Fibroblast of lung (primary cell): Measurements from ENCODE around the gene EBF4. TPM values are rescaled to one million over a fixed set of nuclear protein-coding genes. Genes with fewer than 3 reads are reported as not detected.

Experiments
- DNase-seq, 2 donors: peaks; one replicate each; pipeline versions ENCODE4 v3.0.0 to v3.0.0-alpha.2; 2010; ENCODE audit warnings: low read depth in 2 of 2
- H2AFZ ChIP-seq: 2 replicates; pipeline ENCODE4 v1.5.1; 2012; ENCODE audit warnings: low read length, control low read depth, inconsistent platforms
- H3K27ac ChIP-seq: 2 replicates; pipeline ENCODE4 v1.5.1; 2011; ENCODE audit warnings: low read length, control low read depth; ENCODE audit not compliant: insufficient read depth
- H3K27me3 ChIP-seq: 2 replicates; pipeline ENCODE4 v1.5.1; 2011; ENCODE audit warnings: mild to moderate bottlenecking, low read length; ENCODE audit not compliant: control insufficient read depth, insufficient read depth
- H3K36me3 ChIP-seq: 2 replicates; pipeline ENCODE4 v1.5.1; 2011; ENCODE audit warnings: low read length; ENCODE audit not compliant: control insufficient read depth, insufficient read depth
- H3K4me1 ChIP-seq: 2 replicates; pipeline ENCODE4 v1.5.1; 2011; ENCODE audit warnings: low read length; ENCODE audit not compliant: control insufficient read depth, insufficient read depth; ENCODE audit errors: extremely low read depth
- H3K4me2 ChIP-seq: 2 replicates; pipeline ENCODE4 v1.5.1; 2011; ENCODE audit warnings: low read length, control low read depth; ENCODE audit not compliant: insufficient read depth; ENCODE audit errors: extremely low read depth
- H3K4me3 ChIP-seq, 4 experiments: fragments of 200-600 bp in 1 of 4; sonication (generic) in 1 of 4; replicated peaks in 1 of 4; 2 replicates each; pipeline ENCODE4 v1.5.1; 2011 to 2016; ENCODE audit warnings: low read length in 4 of 4, low read depth in 3 of 4, mild to moderate bottlenecking in 3 of 4, control low read depth in 2 of 4, inconsistent platforms in 1 of 4, mixed read lengths in 1 of 4; ENCODE audit not compliant: insufficient read depth in 1 of 4; ENCODE audit errors: control extremely low read depth in 1 of 4
- H3K79me2 ChIP-seq: 2 replicates; pipeline ENCODE4 v1.5.1; 2012; ENCODE audit warnings: mild to moderate bottlenecking, low read length, inconsistent platforms; ENCODE audit not compliant: control insufficient read depth, insufficient read depth
- H3K9ac ChIP-seq: 2 replicates; pipeline ENCODE4 v1.5.1; 2011; ENCODE audit warnings: mild to moderate bottlenecking, low read length, control low read depth; ENCODE audit not compliant: insufficient read depth
- H3K9me3 ChIP-seq: 2 replicates; pipeline ENCODE4 v1.5.1; 2012; ENCODE audit warnings: low read depth, low read length; ENCODE audit not compliant: control insufficient read depth, insufficient read depth
- H4K20me1 ChIP-seq: 2 replicates; pipeline ENCODE4 v1.5.1; 2011; ENCODE audit warnings: low read length; ENCODE audit not compliant: control insufficient read depth, insufficient read depth; ENCODE audit errors: extremely low read depth
- EZH2 ChIP-seq: IDR thresholded peaks from 2 replicates; pipeline ENCODE4 v1.5.1; 2012; ENCODE audit warnings: low read length, control low read depth, mild to moderate bottlenecking; ENCODE audit errors: missing control alignments
- polyA plus RNA-seq, 2 donors: library from polyadenylated mRNA; depleted of rRNA in 1 of 2; stranded (reverse) in 1 of 2; unstranded in 1 of 2; fragments of >200 nt; gene quantifications; 2 replicates each; pipeline ENCODE4 v1.2.1, GENCODE V29; 2011 to 2012; ENCODE audit warnings: missing spikeins in 1 of 2
- total RNA-seq: library from RNA; depleted of rRNA; stranded (reverse); fragments of >200 nt; gene quantifications from 2 replicates; pipeline ENCODE4 v1.2.1, GENCODE V29; 2014
- TF ChIP-seq, protein P1 (sequence below), 2 donors: IDR thresholded peaks in 1 of 2; conservative IDR thresholded peaks in 1 of 2; 1 replicate in 1 of 2; 2 replicates in 1 of 2; pipeline ENCODE4 v1.5.1; 2011 to 2012; ENCODE audit warnings: low read length in 2 of 2, control low read depth in 1 of 2, inconsistent platforms in 1 of 2, low read depth in 1 of 2, mild to moderate bottlenecking in 1 of 2

Gene EBF4
- total and polyA plus RNA-seq, 2 donors (not counting 1 experiment from before 2014, with no cell fraction given): 0.35 to 0.99 TPM

DNA sequence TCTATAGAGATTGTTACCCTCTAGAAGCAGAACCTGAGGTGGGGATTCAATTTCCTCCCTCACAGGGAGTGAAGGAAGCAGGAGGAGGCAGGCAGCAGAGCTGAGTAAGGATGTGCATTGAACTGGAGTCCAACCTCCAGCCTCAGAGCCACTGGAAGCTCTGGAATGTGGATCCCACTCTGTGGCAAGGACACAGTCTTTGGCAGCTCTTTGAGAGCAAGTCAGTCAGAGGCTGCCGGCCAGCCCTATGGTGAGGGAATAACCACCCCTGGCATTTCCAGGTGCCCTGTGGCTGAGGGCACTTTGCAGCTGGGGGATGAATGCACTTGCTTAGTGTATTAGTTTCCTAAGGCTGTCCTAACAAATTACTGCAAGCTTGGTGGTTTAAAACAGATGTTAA is 37.2 kb downstream of the EBF4 start:
- no peak for TF ChIP-seq EZH2
- TF ChIP-seq, protein P1, sequence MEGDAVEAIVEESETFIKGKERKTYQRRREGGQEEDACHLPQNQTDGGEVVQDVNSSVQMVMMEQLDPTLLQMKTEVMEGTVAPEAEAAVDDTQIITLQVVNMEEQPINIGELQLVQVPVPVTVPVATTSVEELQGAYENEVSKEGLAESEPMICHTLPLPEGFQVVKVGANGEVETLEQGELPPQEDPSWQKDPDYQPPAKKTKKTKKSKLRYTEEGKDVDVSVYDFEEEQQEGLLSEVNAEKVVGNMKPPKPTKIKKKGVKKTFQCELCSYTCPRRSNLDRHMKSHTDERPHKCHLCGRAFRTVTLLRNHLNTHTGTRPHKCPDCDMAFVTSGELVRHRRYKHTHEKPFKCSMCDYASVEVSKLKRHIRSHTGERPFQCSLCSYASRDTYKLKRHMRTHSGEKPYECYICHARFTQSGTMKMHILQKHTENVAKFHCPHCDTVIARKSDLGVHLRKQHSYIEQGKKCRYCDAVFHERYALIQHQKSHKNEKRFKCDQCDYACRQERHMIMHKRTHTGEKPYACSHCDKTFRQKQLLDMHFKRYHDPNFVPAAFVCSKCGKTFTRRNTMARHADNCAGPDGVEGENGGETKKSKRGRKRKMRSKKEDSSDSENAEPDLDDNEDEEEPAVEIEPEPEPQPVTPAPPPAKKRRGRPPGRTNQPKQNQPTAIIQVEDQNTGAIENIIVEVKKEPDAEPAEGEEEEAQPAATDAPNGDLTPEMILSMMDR (conservative IDR thresholded peaks at IDR 0.05 in 1 of 2, IDR thresholded peaks at IDR 0.05 in 1 of 2; ENCODE audit: low read depth in 1 of 2, low read length in 2 of 2): no peak
- Histone ChIP-seq H3K36me3 (no peaks in the 10 kb centered on the region), H3K79me2 (no peaks in the 10 kb centered on the region), H3K4me2 (no peak overlapping the region), H2AFZ (no peak overlapping the region), H3K27ac (no peak overlapping the region), H3K4me1 (no peaks in the 10 kb centered on the region), H3K9me3 (no peaks in the 10 kb centered on the region), H3K9ac (no peak overlapping the region), H3K4me3 (no peak overlapping the region), H3K27me3 (peaks cover 9% of the 10 kb centered on the region), H4K20me1 (no peaks in the 10 kb centered on the region)
- peak in 1 of 2 donors; percentile 43 for DNase-seq

DNA sequence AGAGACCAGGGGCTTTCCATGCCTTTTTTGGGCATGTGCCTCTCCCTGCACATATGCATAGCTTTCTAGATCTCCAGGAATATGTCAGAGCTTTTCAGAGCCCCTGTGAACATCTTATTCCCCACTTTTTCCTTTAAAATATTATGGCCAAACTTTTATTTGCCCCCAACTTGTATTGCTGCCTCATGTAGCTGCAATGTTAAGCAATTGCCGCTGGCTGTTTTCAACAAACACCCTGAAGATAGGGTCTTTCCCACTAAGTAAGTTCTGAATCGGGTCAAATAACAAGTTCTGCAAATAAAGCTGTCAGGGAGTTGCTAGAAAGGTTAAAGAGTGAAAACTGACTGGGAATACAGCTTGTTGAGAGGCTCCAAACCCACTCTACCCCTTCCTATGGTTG is 42.3 kb downstream of the EBF4 start:
- Histone ChIP-seq H3K27me3 (peaks cover 4% of the 10 kb centered on the region), H3K79me2 (no peaks in the 10 kb centered on the region), H3K4me2 (no peak overlapping the region), H3K36me3 (no peaks in the 10 kb centered on the region), H2AFZ (no peak overlapping the region), H3K4me1 (no peaks in the 10 kb centered on the region), H4K20me1 (no peaks in the 10 kb centered on the region), H3K27ac (no peak overlapping the region), H3K4me3 (no peak overlapping the region), H3K9me3 (no peaks in the 10 kb centered on the region), H3K9ac (no peak overlapping the region)
- TF ChIP-seq, protein P1 (conservative IDR thresholded peaks at IDR 0.05 in 1 of 2, IDR thresholded peaks at IDR 0.05 in 1 of 2; ENCODE audit: low read depth in 1 of 2, low read length in 2 of 2): no peak
- DNase-seq: no peak

DNA sequence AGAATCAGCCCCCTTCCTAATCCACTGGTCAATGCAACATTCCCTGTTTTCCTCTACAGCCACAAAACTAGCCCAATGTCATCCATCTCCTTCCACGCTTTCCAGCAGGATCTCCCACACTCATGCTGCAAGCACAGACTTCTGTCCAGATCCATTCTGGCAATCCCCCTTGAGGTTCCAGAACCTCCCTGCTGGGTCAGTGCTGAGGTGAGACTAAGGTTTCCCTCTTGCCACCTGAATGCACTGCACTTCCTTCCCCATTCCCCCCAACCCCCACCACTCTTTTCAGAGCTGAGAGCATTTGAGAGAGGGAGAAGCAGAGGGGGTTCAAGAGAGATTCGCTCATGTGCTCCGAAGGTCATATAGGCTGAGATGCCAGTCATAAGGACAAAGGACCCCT is 43.9 kb downstream of the EBF4 start:
- Histone ChIP-seq H3K9ac (no peak overlapping the region), H2AFZ (no peak overlapping the region), H3K36me3 (no peaks in the 10 kb centered on the region), H3K9me3 (no peaks in the 10 kb centered on the region), H3K27me3 (peaks cover 4% of the 10 kb centered on the region), H3K79me2 (no peaks in the 10 kb centered on the region), H3K27ac (no peak overlapping the region), H4K20me1 (no peaks in the 10 kb centered on the region), H3K4me2 (no peak overlapping the region), H3K4me1 (no peaks in the 10 kb centered on the region), H3K4me3 (no peak overlapping the region)
- DNase-seq: no peak
- no peak for TF ChIP-seq EZH2
- TF ChIP-seq, protein P1 (conservative IDR thresholded peaks at IDR 0.05 in 1 of 2, IDR thresholded peaks at IDR 0.05 in 1 of 2; ENCODE audit: low read depth in 1 of 2, low read length in 2 of 2): no peak
